ENCODE results near the gene CNTN3. TPM values are rescaled to one million over a fixed set of nuclear protein-coding genes. Genes with fewer than 3 reads are reported as not detected.
A peak's percentile ranks its signal among the peaks of the same experiment; 100 is the strongest.

The CNTN3 gene
- total RNA-seq, 1 donor from 2014 or later: 11.3 TPM

- Mint-ChIP-seq H3K36me3 (ENCODE audit: insufficient read depth) (peaks cover 3% of the 10 kb centered on the region), H3K27me3 (no peaks in the 10 kb centered on the region), H3K9me3 (ENCODE audit: low read depth) (peaks cover 3% of the 10 kb centered on the region), H3K4me1 (ENCODE audit: low read depth) (no peaks in the 10 kb centered on the region), H3K4me3 (ENCODE audit: low read depth) (no peak overlapping the region), H3K27ac (no peak overlapping the region)
- DNase-seq (ENCODE audit: low spot score, unreplicated experiment): no peak
- no peak for TF ChIP-seq CTCF (IDR thresholded peaks at IDR 0.05; ENCODE audit: unreplicated experiment)
Measured at GRCh38 chr3:74593152-74593551, 21.3 kb downstream of the CNTN3 start.

- Mint-ChIP-seq H3K9me3 (ENCODE audit: low read depth) (peaks cover 3% of the 10 kb centered on the region), H3K27me3 (no peaks in the 10 kb centered on the region), H3K36me3 (ENCODE audit: insufficient read depth) (peaks cover 3% of the 10 kb centered on the region), H3K27ac (no peak overlapping the region), H3K4me1 (ENCODE audit: low read depth) (no peaks in the 10 kb centered on the region), H3K4me3 (ENCODE audit: low read depth) (no peak overlapping the region)
- no peak for DNase-seq (ENCODE audit: low spot score, unreplicated experiment)
- no peak for TF ChIP-seq CTCF (IDR thresholded peaks at IDR 0.05; ENCODE audit: unreplicated experiment)
Measured at GRCh38 chr3:74592359-74592758, 22.1 kb downstream of the CNTN3 start.

GRCh38 chr3:74591946-74592345 lies 22.5 kb downstream of the CNTN3 start:
- Mint-ChIP-seq H3K27ac (peak overlapping the region; percentile 14), H3K9me3 (ENCODE audit: low read depth) (peaks cover 3% of the 10 kb centered on the region), H3K4me1 (ENCODE audit: low read depth) (no peaks in the 10 kb centered on the region), H3K4me3 (ENCODE audit: low read depth) (no peak overlapping the region), H3K36me3 (ENCODE audit: insufficient read depth) (peaks cover 3% of the 10 kb centered on the region), H3K27me3 (no peaks in the 10 kb centered on the region)
- no peak for DNase-seq (ENCODE audit: low spot score, unreplicated experiment)
- no peak for TF ChIP-seq CTCF (IDR thresholded peaks at IDR 0.05; ENCODE audit: unreplicated experiment)

- Mint-ChIP-seq H3K36me3 (ENCODE audit: insufficient read depth) (peaks cover 3% of the 10 kb centered on the region), H3K27me3 (no peaks in the 10 kb centered on the region), H3K4me3 (ENCODE audit: low read depth) (no peak overlapping the region), H3K27ac (peak overlapping the region; percentile 14), H3K4me1 (ENCODE audit: low read depth) (no peaks in the 10 kb centered on the region), H3K9me3 (ENCODE audit: low read depth) (no peaks in the 10 kb centered on the region)
- TF ChIP-seq CTCF (IDR thresholded peaks at IDR 0.05; ENCODE audit: unreplicated experiment): no peak
- DNase-seq (ENCODE audit: low spot score, unreplicated experiment): no peak
Measured at GRCh38 chr3:74591342-74591741, 23.1 kb downstream of the CNTN3 start.

GRCh38 chr3:74590620-74591262 lies 23.7 kb downstream of the CNTN3 start:
- H3K9me3 Mint-ChIP-seq (ENCODE audit: low read depth): no peaks in the 10 kb centered on the region

More at GRCh38 chr3:74590620-74591262, 23.7 kb downstream of the CNTN3 start:
- H3K27ac Mint-ChIP-seq: no peak overlapping the region
- TF ChIP-seq CTCF (IDR thresholded peaks at IDR 0.05; ENCODE audit: unreplicated experiment): no peak
- no peaks in the 10 kb centered on the region for H3K4me1 Mint-ChIP-seq (ENCODE audit: low read depth)
- peaks cover 1% of the 10 kb centered on the region for H3K36me3 Mint-ChIP-seq (ENCODE audit: insufficient read depth)
- H3K4me3 Mint-ChIP-seq (ENCODE audit: low read depth): no peak overlapping the region
- DNase-seq (ENCODE audit: low spot score, unreplicated experiment): no peak
- no peaks in the 10 kb centered on the region for H3K27me3 Mint-ChIP-seq
